Mesothelial cell of epicardium (in vitro differentiated cells): ENCODE data around the gene ZBTB42. TPM values are rescaled to one million over a fixed set of nuclear protein-coding genes. Genes with fewer than 3 reads are reported as not detected.

ENCODE experiments used
- DNase-seq, 2 experiments: peaks; one replicate each; pipeline ENCODE4 v3.0.0; 2021; ENCODE audit warnings: low spot score in 2 of 2; ENCODE audit not compliant: unreplicated experiment in 2 of 2
- H3K27ac Mint-ChIP-seq: 2 replicates; pipeline ENCODE4 v1.8.0; 2021; ENCODE audit warnings: mixed read lengths
- H3K27me3 Mint-ChIP-seq: 2 replicates; pipeline ENCODE4 v1.8.0; 2021; ENCODE audit warnings: low read depth, mixed read lengths
- H3K36me3 Mint-ChIP-seq: 2 replicates; pipeline ENCODE4 v1.8.0; 2021; ENCODE audit warnings: mixed read lengths
- H3K4me1 Mint-ChIP-seq: 2 replicates; pipeline ENCODE4 v1.8.0; 2021; ENCODE audit warnings: mixed read lengths
- H3K4me3 Mint-ChIP-seq: 2 replicates; pipeline ENCODE4 v1.8.0; 2021; ENCODE audit warnings: mild to moderate bottlenecking, moderate library complexity, mixed read lengths
- H3K9me3 Mint-ChIP-seq: 2 replicates; pipeline ENCODE4 v1.8.0; 2021; ENCODE audit warnings: mixed read lengths
- total RNA-seq: library from RNA; stranded (reverse); gene quantifications from 3 replicates; pipeline ENCODE4 v1.2.1, GENCODE V29; 2021
- TF ChIP-seq, protein P1 (sequence below): fragments of 200-600 bp; sonication (generic); IDR thresholded peaks from one replicate; pipeline ENCODE4 v1.5.0; 2021; ENCODE audit warnings: antibody characterized with exemption; ENCODE audit not compliant: unreplicated experiment

The ZBTB42 gene
- total RNA-seq, 1 donor from 2014 or later, result 6.2 TPM

- no peak overlapping the region for H3K4me3 Mint-ChIP-seq
- H3K9me3 Mint-ChIP-seq, result peaks cover 7% of the 10 kb centered on the region
- DNase-seq, result no peak
- no peak overlapping the region for H3K27ac Mint-ChIP-seq
- H3K36me3 Mint-ChIP-seq, result peaks cover 5% of the 10 kb centered on the region
- peaks cover 19% of the 10 kb centered on the region for H3K4me1 Mint-ChIP-seq
- TF ChIP-seq, protein P1, sequence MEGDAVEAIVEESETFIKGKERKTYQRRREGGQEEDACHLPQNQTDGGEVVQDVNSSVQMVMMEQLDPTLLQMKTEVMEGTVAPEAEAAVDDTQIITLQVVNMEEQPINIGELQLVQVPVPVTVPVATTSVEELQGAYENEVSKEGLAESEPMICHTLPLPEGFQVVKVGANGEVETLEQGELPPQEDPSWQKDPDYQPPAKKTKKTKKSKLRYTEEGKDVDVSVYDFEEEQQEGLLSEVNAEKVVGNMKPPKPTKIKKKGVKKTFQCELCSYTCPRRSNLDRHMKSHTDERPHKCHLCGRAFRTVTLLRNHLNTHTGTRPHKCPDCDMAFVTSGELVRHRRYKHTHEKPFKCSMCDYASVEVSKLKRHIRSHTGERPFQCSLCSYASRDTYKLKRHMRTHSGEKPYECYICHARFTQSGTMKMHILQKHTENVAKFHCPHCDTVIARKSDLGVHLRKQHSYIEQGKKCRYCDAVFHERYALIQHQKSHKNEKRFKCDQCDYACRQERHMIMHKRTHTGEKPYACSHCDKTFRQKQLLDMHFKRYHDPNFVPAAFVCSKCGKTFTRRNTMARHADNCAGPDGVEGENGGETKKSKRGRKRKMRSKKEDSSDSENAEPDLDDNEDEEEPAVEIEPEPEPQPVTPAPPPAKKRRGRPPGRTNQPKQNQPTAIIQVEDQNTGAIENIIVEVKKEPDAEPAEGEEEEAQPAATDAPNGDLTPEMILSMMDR, result no peak
- peaks cover 20% of the 10 kb centered on the region for H3K27me3 Mint-ChIP-seq
Measured at GRCh38 chr14:104821229-104821945, 20.5 kb downstream of the ZBTB42 start.

GRCh38 chr14:104821971-104822608 is 21.2 kb downstream of the ZBTB42 start:
- TF ChIP-seq, protein P1, result no peak
- H3K27ac Mint-ChIP-seq, result no peak overlapping the region
- peaks cover 7% of the 10 kb centered on the region for H3K9me3 Mint-ChIP-seq
- H3K27me3 Mint-ChIP-seq, result peaks cover 20% of the 10 kb centered on the region
- H3K36me3 Mint-ChIP-seq, result peaks cover 5% of the 10 kb centered on the region
- peaks cover 16% of the 10 kb centered on the region for H3K4me1 Mint-ChIP-seq
- no peak overlapping the region for H3K4me3 Mint-ChIP-seq
- no peak for DNase-seq

DNA sequence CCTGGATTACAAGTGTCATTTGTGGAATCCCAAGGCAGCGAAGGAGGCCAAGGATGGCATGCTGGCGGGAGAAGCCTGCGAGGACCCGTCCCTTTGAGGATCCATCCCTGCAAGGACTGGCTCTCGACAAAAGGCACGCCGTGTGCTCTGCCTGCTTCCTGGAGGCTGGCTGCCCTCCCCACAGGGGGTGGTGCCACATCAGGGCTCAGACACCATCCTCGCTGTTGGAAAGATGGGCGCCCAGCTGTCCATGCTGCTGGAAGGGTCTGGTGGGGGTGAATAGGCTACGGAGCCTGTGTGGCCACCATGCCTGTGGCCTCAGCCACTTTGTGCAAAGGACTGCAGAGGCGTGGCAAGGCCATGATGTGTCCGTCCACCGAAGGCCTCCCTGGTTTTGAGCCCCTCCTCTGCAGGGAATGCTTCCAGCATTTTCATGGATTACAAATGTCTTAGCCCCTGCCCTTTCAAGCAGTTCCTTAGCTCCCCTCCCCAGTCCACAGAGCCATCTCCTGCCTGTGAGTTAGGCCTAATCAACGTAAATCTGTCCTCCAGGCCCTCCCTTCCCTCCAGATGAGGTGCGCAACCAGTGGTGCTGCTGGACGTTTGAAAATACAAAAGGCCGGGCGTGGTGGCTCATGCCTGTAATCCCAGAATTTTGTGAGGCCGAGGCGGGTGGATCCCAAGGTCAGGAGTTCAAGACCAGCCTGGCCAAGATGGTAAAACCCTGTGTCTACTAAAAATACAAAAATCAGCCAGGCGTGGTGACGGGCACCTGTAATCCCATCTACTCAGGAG is 22.1 kb downstream of the ZBTB42 start:
- Mint-ChIP-seq H3K4me3 (no peak overlapping the region), H3K36me3 (peaks cover 5% of the 10 kb centered on the region), H3K27me3 (peaks cover 20% of the 10 kb centered on the region), H3K27ac (no peak overlapping the region), H3K9me3 (peaks cover 7% of the 10 kb centered on the region), H3K4me1 (peaks cover 20% of the 10 kb centered on the region)
- TF ChIP-seq, protein P1, result no peak
- no peak for DNase-seq

DNA sequence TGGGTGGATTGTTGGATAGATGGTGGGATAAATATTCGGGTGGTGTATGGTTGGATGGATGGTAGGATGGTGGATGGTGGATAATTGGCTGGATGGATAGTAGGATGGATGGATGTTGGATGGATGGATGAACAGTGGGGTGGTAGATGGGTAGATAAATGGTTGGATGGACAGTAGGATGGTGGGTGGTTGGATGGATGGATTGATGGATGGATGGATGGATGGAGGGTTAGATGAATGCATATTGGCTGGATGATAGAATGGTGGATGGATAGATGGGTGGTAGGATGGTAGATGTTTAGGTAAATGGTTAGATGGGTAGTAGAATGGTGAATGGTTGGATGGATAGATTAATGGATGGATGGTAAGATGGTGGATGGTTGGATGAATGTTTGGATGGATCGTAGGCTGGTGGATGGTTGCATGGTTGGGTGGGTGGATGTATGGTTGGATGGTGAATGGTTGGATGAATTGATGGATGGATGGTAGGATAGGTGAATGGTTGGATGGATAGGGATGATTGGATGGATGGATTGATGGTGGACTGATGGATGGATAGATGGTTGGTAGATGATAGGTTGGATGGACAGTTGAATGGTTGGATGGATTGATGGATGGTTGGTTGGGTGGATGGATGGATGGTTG is 23.6 kb downstream of the ZBTB42 start:
- H3K4me3 Mint-ChIP-seq, result peak overlapping the region; percentile 74
- H3K27me3 Mint-ChIP-seq, result peaks cover 20% of the 10 kb centered on the region
- no peaks in the 10 kb centered on the region for H3K36me3 Mint-ChIP-seq
- peaks cover 20% of the 10 kb centered on the region for H3K4me1 Mint-ChIP-seq
- H3K9me3 Mint-ChIP-seq, result peaks cover 7% of the 10 kb centered on the region
- TF ChIP-seq, protein P1, result no peak
- no peak for DNase-seq
- H3K27ac Mint-ChIP-seq, result no peak overlapping the region

DNA sequence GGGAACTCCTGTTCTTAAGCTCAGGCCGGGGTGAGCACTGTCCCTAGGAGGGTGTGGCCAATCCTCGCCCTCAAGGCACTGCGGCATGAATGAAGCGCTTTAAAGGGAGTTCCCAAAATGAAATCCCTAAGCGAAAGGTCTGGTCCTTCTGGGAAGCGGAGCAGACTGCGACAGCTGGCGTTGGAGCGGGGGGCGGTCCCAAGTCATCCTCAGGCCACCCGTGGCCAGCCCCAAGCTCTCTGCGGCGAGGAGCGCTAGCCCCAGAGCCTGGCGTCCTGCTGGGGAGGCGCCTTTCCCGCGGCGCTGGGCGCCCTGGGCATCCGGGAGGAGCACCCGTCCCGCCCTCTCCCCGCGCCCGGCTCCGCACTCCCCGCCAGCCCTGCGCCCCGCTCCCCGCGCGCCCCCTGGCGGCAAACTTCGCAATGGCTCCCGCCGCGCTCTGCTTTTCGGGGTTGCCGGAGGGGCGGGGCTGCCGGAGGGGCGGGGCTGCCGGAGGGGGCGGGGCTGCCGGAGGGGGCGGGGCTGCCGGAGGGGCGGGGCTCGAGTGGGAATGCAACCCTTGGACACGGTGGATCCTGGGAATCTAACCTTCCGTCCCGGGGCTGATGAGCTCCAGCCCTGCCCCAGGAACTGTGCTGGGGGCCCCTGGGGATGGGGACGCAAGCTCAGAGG is 25.4 kb downstream of the ZBTB42 start:
- peak; percentile 97 to 99 for DNase-seq
- Mint-ChIP-seq H3K4me3 (peak overlapping the region; percentile 74), H3K4me1 (peaks cover 12% of the 10 kb centered on the region), H3K36me3 (no peaks in the 10 kb centered on the region), H3K27ac (no peak overlapping the region), H3K27me3 (peaks cover 20% of the 10 kb centered on the region), H3K9me3 (peaks cover 7% of the 10 kb centered on the region)
- TF ChIP-seq, protein P1, result peak; percentile 98
